ENCODE results near the gene DAPK2.
A peak's percentile ranks its signal among the peaks of the same experiment; 100 is the strongest.

The DAPK2 gene

GRCh38 chr15:63907521-63907920 lies 138.8 kb downstream of the DAPK2 start:
- in situ Hi-C loops (cut with MboI; ENCODE audit: low pct_unique_long_range_greater_than_20kb, low sequenced_read_pairs, unreplicated experiment) = loop anchor here (25.0 kb wide), 1 partner anchor 105 kb away; no protein-coding TSS in a partner anchor
- no peak for DNase-seq (ENCODE audit: low spot score)
- TF ChIP-seq, protein P1, sequence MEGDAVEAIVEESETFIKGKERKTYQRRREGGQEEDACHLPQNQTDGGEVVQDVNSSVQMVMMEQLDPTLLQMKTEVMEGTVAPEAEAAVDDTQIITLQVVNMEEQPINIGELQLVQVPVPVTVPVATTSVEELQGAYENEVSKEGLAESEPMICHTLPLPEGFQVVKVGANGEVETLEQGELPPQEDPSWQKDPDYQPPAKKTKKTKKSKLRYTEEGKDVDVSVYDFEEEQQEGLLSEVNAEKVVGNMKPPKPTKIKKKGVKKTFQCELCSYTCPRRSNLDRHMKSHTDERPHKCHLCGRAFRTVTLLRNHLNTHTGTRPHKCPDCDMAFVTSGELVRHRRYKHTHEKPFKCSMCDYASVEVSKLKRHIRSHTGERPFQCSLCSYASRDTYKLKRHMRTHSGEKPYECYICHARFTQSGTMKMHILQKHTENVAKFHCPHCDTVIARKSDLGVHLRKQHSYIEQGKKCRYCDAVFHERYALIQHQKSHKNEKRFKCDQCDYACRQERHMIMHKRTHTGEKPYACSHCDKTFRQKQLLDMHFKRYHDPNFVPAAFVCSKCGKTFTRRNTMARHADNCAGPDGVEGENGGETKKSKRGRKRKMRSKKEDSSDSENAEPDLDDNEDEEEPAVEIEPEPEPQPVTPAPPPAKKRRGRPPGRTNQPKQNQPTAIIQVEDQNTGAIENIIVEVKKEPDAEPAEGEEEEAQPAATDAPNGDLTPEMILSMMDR (IDR thresholded peaks at IDR 0.05; ENCODE audit: extremely low read depth, insufficient read depth, missing control alignments) = no peak

- in situ Hi-C loops (cut with MboI; ENCODE audit: low pct_unique_long_range_greater_than_20kb, low sequenced_read_pairs, unreplicated experiment) = loop anchor here (25.0 kb wide), 1 partner anchor 106 kb away; no protein-coding TSS in a partner anchor
- no peak for DNase-seq (ENCODE audit: low spot score)
- TF ChIP-seq, protein P1 (IDR thresholded peaks at IDR 0.05; ENCODE audit: extremely low read depth, insufficient read depth, missing control alignments) = no peak
These were observed 140.1 kb downstream of the DAPK2 start for GRCh38 chr15:63906266-63906584.

DNA sequence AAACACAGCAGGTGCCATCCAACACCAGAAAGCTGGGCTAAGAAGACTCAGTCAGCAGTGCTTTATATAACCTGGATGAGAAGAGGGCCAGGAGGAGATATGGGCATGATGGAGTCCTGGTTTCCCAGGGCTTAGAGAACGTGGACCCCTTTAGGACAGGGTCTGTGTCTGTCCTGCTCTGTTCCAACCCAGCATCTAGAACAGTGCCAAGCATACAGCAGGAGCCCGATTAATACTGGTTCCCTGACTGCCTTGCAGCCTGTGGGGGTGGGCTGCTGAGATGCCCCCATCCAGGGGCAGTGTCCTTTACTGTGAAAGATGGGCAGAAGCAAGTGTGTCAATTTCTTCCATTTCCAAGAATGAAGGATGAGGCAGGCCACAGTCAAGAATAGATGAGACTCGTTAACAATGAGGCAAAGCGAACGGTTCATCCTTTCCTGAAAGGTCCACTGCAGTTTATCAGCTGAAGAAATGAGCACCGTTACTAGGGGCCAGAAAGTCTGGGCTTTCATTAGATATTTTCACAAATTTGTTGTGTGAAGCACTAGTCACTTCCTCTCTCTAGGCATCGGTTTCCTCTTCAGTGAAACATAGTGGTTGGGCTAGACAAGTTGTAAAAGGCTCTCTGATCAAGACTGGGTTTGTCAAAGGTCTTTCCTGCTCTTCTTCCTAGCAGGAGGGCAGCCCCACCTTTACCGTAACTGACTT lies 140.6 kb downstream of the DAPK2 start:
- TF ChIP-seq, protein P1 (IDR thresholded peaks at IDR 0.05; ENCODE audit: extremely low read depth, insufficient read depth, missing control alignments) = no peak
- peak; percentile 53 for DNase-seq (ENCODE audit: low spot score)
- in situ Hi-C loops (cut with MboI; ENCODE audit: low pct_unique_long_range_greater_than_20kb, low sequenced_read_pairs, unreplicated experiment) = loop anchor here (25.0 kb wide), 1 partner anchor 107 kb away; no protein-coding TSS in a partner anchor

- DNase-seq (ENCODE audit: low spot score) = no peak
- in situ Hi-C loops (cut with MboI; ENCODE audit: low pct_unique_long_range_greater_than_20kb, low sequenced_read_pairs, unreplicated experiment) = loop anchor here (25.0 kb wide), 1 partner anchor 107 kb away; no protein-coding TSS in a partner anchor
- TF ChIP-seq, protein P1 (IDR thresholded peaks at IDR 0.05; ENCODE audit: extremely low read depth, insufficient read depth, missing control alignments) = no peak
These were observed 141.2 kb downstream of the DAPK2 start for GRCh38 chr15:63905131-63905530.

DNA sequence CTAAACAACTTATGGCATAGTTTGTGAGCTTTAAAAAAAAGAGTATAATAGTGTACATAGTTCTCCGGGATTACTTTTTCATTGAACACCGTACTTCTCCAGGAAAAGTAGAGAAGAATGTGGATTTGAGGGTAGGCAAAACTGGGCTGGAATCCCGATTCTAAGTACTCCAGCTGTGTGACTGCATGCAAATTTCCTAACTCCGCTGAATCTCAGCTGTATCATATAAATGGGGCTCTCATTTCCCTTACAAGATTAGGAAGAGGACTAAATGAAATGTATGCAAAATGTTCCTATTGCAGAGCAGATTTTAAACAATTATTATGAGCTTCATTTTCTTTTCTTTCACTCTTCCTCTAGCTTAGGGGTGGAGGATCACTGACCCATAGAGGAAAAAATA lies 142.2 kb downstream of the DAPK2 start:
- TF ChIP-seq, protein P1 (IDR thresholded peaks at IDR 0.05; ENCODE audit: extremely low read depth, insufficient read depth, missing control alignments) = no peak
- in situ Hi-C loops (cut with MboI; ENCODE audit: low pct_unique_long_range_greater_than_20kb, low sequenced_read_pairs, unreplicated experiment) = loop anchor here (25.0 kb wide), 1 partner anchor 108 kb away; no protein-coding TSS in a partner anchor
- DNase-seq (ENCODE audit: low spot score) = no peak

DNA sequence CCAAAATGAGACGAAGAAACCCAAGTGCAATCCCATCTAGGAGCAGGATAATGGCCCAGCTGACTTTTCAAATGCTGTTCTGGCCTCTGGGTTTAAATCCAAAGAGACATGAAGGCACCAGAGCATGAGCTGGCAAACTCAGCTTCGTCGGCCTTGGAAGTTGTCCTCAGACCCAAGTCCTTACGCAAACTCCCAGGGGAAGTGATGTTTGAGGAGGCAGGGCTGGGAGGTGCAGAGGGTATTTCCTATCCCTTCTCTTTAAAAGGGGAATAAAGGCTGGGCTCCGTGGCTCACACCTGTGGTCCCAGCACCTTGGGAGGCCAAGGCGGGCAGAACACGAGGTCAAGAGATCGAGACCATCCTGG lies 143.6 kb downstream of the DAPK2 start:
- DNase-seq (ENCODE audit: low spot score) = no peak
- TF ChIP-seq, protein P1 (IDR thresholded peaks at IDR 0.05; ENCODE audit: extremely low read depth, insufficient read depth, missing control alignments) = no peak
- in situ Hi-C loops (cut with MboI; ENCODE audit: low pct_unique_long_range_greater_than_20kb, low sequenced_read_pairs, unreplicated experiment) = loop anchor here (25.0 kb wide), 1 partner anchor 110 kb away; no protein-coding TSS in a partner anchor

Measured in GM13977 (cell line).